Gastrocnemius medialis (tissue), 4 donors: ENCODE data around the gene URM1. TPM values are rescaled to one million over a fixed set of nuclear protein-coding genes. Genes with fewer than 3 reads are reported as not detected.

Experiments used
- ATAC-seq, 2 donors: fragments of 150-250 bp; one replicate each; pipeline ENCODE4 v1.9.1; 2016
- DNase-seq, 2 donors: peaks; one replicate each; pipeline ENCODE4 v3.0.0-alpha.2; 2019
- H3K27ac ChIP-seq, 4 donors: fragments of 200-600 bp; sonication (generic); 1 replicate in 1 of 4; 2 replicates in 3 of 4; pipeline ENCODE4 v1.5.1; 2016 to 2018; ENCODE audit warnings: mild to moderate bottlenecking in 2 of 4, moderate library complexity in 1 of 4
- H3K27me3 ChIP-seq, 3 donors: fragments of 200-600 bp; sonication (generic) in 2 of 3; 1 replicate in 1 of 3; 2 replicates in 2 of 3; pipeline versions ENCODE4 v1.5.1 to v1.6.0; 2016 to 2019; ENCODE audit warnings: mild to moderate bottlenecking in 1 of 3, moderate library complexity in 1 of 3
- H3K36me3 ChIP-seq, 2 donors: fragments of 200-600 bp; sonication (generic) in 1 of 2; one replicate each; pipeline ENCODE4 v1.5.1; 2017 to 2018
- H3K4me1 ChIP-seq, 2 donors: fragments of 200-600 bp; sonication (generic) in 1 of 2; one replicate each; pipeline ENCODE4 v1.5.1; 2016 to 2017; ENCODE audit warnings: mild to moderate bottlenecking in 2 of 2
- H3K4me3 ChIP-seq, 4 donors: fragments of 200-600 bp; sonication (generic) in 3 of 4; 1 replicate in 1 of 4; 2 replicates in 3 of 4; pipeline ENCODE4 v1.5.1; 2016 to 2019; ENCODE audit warnings: mild to moderate bottlenecking in 2 of 4
- H3K9me3 ChIP-seq, 3 donors: fragments of 200-600 bp; sonication (generic) in 2 of 3; 1 replicate in 1 of 3; 2 replicates in 2 of 3; pipeline ENCODE4 v1.5.1; 2016 to 2019
- CTCF ChIP-seq, 5 experiments: fragments of 450-650 bp in 3 of 5; fragments of 200-600 bp in 2 of 5; sonication (generic) in 2 of 5; IDR thresholded peaks in 4 of 5; conservative IDR thresholded peaks in 1 of 5; 1 replicate in 4 of 5; 2 replicates in 1 of 5; pipeline ENCODE4 v1.5.1; 2016 to 2019; ENCODE audit warnings: antibody characterized with exemption in 5 of 5, mild to moderate bottlenecking in 3 of 5, moderate library complexity in 3 of 5
- POLR2A ChIP-seq, 2 donors: fragments of 450-650 bp; IDR thresholded peaks; one replicate each; pipeline ENCODE4 v1.6.1; 2017; ENCODE audit warnings: antibody characterized with exemption in 2 of 2, mild to moderate bottlenecking in 2 of 2, moderate library complexity in 2 of 2
- in situ Hi-C, 4 donors: fragments of 200-750 bp; cut with MboI; loops; one replicate each; pipeline versions ENCODE4 v1.15.0 to v1.8.0; 2017; ENCODE audit warnings: low sequenced_read_pairs in 4 of 4
- intact Hi-C: fragments of 100-400 bp; cut with DNase I; formaldehyde crosslinking; loops from one replicate; pipeline ENCODE4 v1.15.1; 2023; ENCODE audit warnings: low total_unique reads
- total RNA-seq, 4 donors: library from RNA; depleted of rRNA; stranded (reverse); fragments of >200 nt; gene quantifications; one replicate each; pipeline versions ENCODE4 v1.1.0 to v1.2.3, GENCODE V29; 2016

The URM1 gene
- total RNA-seq, 4 donors from 2014 or later: 24.1 to 34.1 (median 32.9) TPM

- H3K4me3 ChIP-seq: peak within 1 kb of the TSS; percentile 79 to 93 (median 89)
- in situ Hi-C loops (loop anchor here in 1 of 4 donors (25.0 kb wide), 1 partner anchor 153 kb away; the partner anchor contains the start of gene CIZ1), intact Hi-C loops (loop anchor here (1.0 kb wide), 2 partner anchors 18 to 64 kb away; partner anchors contain the start of genes COQ4, GOLGA2, SWI5 and TRUB2)
- no peaks in the 10 kb centered on the region for H3K9me3 ChIP-seq
- peak; percentile 38 to 49 for DNase-seq
- H3K27me3 ChIP-seq: no peaks in the 10 kb centered on the region
- peak within 1 kb of the TSS; percentile 78 to 89 (median 80) for H3K27ac ChIP-seq
- TF ChIP-seq POLR2A (IDR thresholded peaks at IDR 0.05) (peak in 1 of 2 donors; percentile 42), CTCF (IDR thresholded peaks at IDR 0.05 in 4 of 5, conservative IDR thresholded peaks at IDR 0.05 in 1 of 5) (no peak)
- H3K36me3 ChIP-seq: peaks cover 0 to 25% of the 10 kb centered on the region in 2 donors
- H3K4me1 ChIP-seq: peaks cover 5 to 15% of the 10 kb centered on the region in 2 donors
- peak; percentile 89 to 93 for ATAC-seq
Measured at GRCh38 chr9:128339761-128340690, 31.1 kb upstream of the URM1 start, which contains the start of gene SLC27A4. SLC27A4 (plus strand) TSS chr9:128340527; CDS start chr9:128343133, 2,606 bp downstream.

GRCh38 chr9:128340691-128341434 is 30.3 kb upstream of the URM1 start:
- no peak for TF ChIP-seq CTCF (IDR thresholded peaks at IDR 0.05 in 4 of 5, conservative IDR thresholded peaks at IDR 0.05 in 1 of 5)
- no peak for TF ChIP-seq POLR2A (IDR thresholded peaks at IDR 0.05)
- ATAC-seq (peak; percentile 50 to 64), DNase-seq (peak in 1 of 2 donors; percentile 4)
- H3K9me3 ChIP-seq: no peaks in the 10 kb centered on the region
- H3K4me3 ChIP-seq: peak overlapping the region; percentile 79 to 93 (median 89)
- peaks cover 5 to 15% of the 10 kb centered on the region in 2 donors for H3K4me1 ChIP-seq
- H3K27me3 ChIP-seq: no peaks in the 10 kb centered on the region
- in situ Hi-C loops (loop anchor here in 1 of 4 donors (25.0 kb wide), 1 partner anchor 154 kb away; the partner anchor contains the start of gene CIZ1), intact Hi-C loops (loop anchor here (1.0 kb wide), 2 partner anchors 19 to 46 kb away; partner anchors contain the start of genes COQ4 and TRUB2)
- peak overlapping the region; percentile 73 to 89 (median 80) for H3K27ac ChIP-seq
- peaks cover 0 to 33% of the 10 kb centered on the region in 2 donors for H3K36me3 ChIP-seq

- peak; percentile 60 to 64 for ATAC-seq
Measured at GRCh38 chr9:128341435-128341849, 29.7 kb upstream of the URM1 start.

More at GRCh38 chr9:128341435-128341849, 29.7 kb upstream of the URM1 start:
- DNase-seq: peak; percentile 29 to 53
- Histone ChIP-seq H3K27me3 (no peaks in the 10 kb centered on the region), H3K4me1 (peaks cover 5 to 15% of the 10 kb centered on the region in 2 donors), H3K36me3 (peaks cover 0 to 39% of the 10 kb centered on the region in 2 donors), H3K9me3 (no peaks in the 10 kb centered on the region), H3K4me3 (peak overlapping the region; percentile 79 to 93 (median 89)), H3K27ac (peak overlapping the region in 3 of 4 donors; percentile 78 to 89 (median 81))
- intact Hi-C loops: loop anchor here (1.0 kb wide), 1 partner anchor 46 kb away; no protein-coding TSS in a partner anchor
- TF ChIP-seq POLR2A (IDR thresholded peaks at IDR 0.05) (no peak), CTCF (IDR thresholded peaks at IDR 0.05 in 4 of 5, conservative IDR thresholded peaks at IDR 0.05 in 1 of 5) (peak in 4 of 5 experiments; percentile 24 to 63 (median 57))
- in situ Hi-C loops: loop anchor here in 1 of 4 donors (25.0 kb wide), 1 partner anchor 154 kb away; the partner anchor contains the start of gene CIZ1
